OCI-LY3 (cell line): ENCODE measurements around the gene ASPSCR1.

Experiments used
- CTCF ChIP-seq: fragments of 200-600, 300-600 bp; sonication (generic); IDR thresholded peaks from 2 replicates; pipeline ENCODE4 v1.5.1; 2014; ENCODE audit warnings: antibody characterized with exemption, low read length, low read depth
- EZH2phosphoT487 ChIP-seq: fragments of 200-600 bp; shearing (Covaris generic); IDR thresholded peaks from 2 replicates; pipeline ENCODE4 v1.6.1; 2018; ENCODE audit warnings: antibody characterized with exemption, mixed run types, low read depth

GRCh38 chr17:81960130-81960958 is 17.1 kb upstream of the ASPSCR1 start:
- no peak for TF ChIP-seq EZH2phosphoT487
- no peak for TF ChIP-seq CTCF
